Measurements from ENCODE around the gene SULT2B1. TPM values are rescaled to one million over a fixed set of nuclear protein-coding genes. Genes with fewer than 3 reads are reported as not detected.

Gene SULT2B1
- polyA plus RNA-seq, 4 donors: 3.4 to 28.1 (median 12.3) TPM

GRCh38 chr19:48558018-48558684 lies 6.2 kb downstream of the SULT2B1 start:
- DNase-seq: peak; percentile 98 to 99
- Histone ChIP-seq H3K27ac (ENCODE audit: low read depth in 1 of 3, low read length in 2 of 3) (peak overlapping the region; percentile 11 to 68 (median 66)), H3K4me3 (ENCODE audit: low read depth in 1 of 3, low read length in 3 of 3) (no peak overlapping the region), H3K4me1 (ENCODE audit: control insufficient read depth in 3 of 3, insufficient read depth in 2 of 3, low read depth in 1 of 3, low read length in 2 of 3) (peaks cover 0 to 38% (median 5%) of the 10 kb centered on the region in 3 donors), H3K36me3 (ENCODE audit: control insufficient read depth in 3 of 3, insufficient read depth in 2 of 3, low read depth in 1 of 3, low read length in 3 of 3) (no peaks in the 10 kb centered on the region), H3K9me3 (ENCODE audit: control insufficient read depth in 2 of 2, insufficient read depth in 1 of 2, low read depth in 1 of 2, low read length in 1 of 2) (peaks cover 0 to 4% of the 10 kb centered on the region in 2 donors), H3K27me3 (ENCODE audit: control insufficient read depth in 3 of 3, insufficient read depth in 3 of 3, low read length in 3 of 3) (no peaks in the 10 kb centered on the region)
- 9 to 10% (median 9%) methylated on average over 25 to 27 of the region's 27 CpGs for WGBS, 3 donors
- FAIRE-seq: no peak

- Histone ChIP-seq H3K9me3 (ENCODE audit: control insufficient read depth in 2 of 2, insufficient read depth in 1 of 2, low read depth in 1 of 2, low read length in 1 of 2) (peaks cover 0 to 4% of the 10 kb centered on the region in 2 donors), H3K27ac (ENCODE audit: low read depth in 1 of 3, low read length in 2 of 3) (no peak overlapping the region), H3K36me3 (ENCODE audit: control insufficient read depth in 3 of 3, insufficient read depth in 2 of 3, low read depth in 1 of 3, low read length in 3 of 3) (no peaks in the 10 kb centered on the region), H3K27me3 (ENCODE audit: control insufficient read depth in 3 of 3, insufficient read depth in 3 of 3, low read length in 3 of 3) (no peaks in the 10 kb centered on the region), H3K4me3 (ENCODE audit: low read depth in 1 of 3, low read length in 3 of 3) (no peak overlapping the region), H3K4me1 (ENCODE audit: control insufficient read depth in 3 of 3, insufficient read depth in 2 of 3, low read depth in 1 of 3, low read length in 2 of 3) (peaks cover 0 to 22% (median 0%) of the 10 kb centered on the region in 3 donors)
- WGBS, 3 donors: 83 to 88% (median 86%) methylated on average over 6 of the region's 6 CpGs
- no peak for FAIRE-seq
- no peak for DNase-seq
Measured at GRCh38 chr19:48560095-48560530, 8.1 kb downstream of the SULT2B1 start.

GRCh38 chr19:48561412-48561811 lies 9.4 kb downstream of the SULT2B1 start:
- FAIRE-seq (no peak), DNase-seq (no peak)
- WGBS, 3 donors: 91 to 92% (median 91%) methylated on average over 11 of the region's 11 CpGs
- no peaks in the 10 kb centered on the region for H3K36me3 ChIP-seq (ENCODE audit: control insufficient read depth in 3 of 3, insufficient read depth in 2 of 3, low read depth in 1 of 3, low read length in 3 of 3)
- no peak overlapping the region for H3K27ac ChIP-seq (ENCODE audit: low read depth in 1 of 3, low read length in 2 of 3)
- no peaks in the 10 kb centered on the region for H3K27me3 ChIP-seq (ENCODE audit: control insufficient read depth in 3 of 3, insufficient read depth in 3 of 3, low read length in 3 of 3)
- H3K4me3 ChIP-seq (ENCODE audit: low read depth in 1 of 3, low read length in 3 of 3): no peak overlapping the region
- H3K9me3 ChIP-seq (ENCODE audit: control insufficient read depth in 2 of 2, insufficient read depth in 1 of 2, low read depth in 1 of 2, low read length in 1 of 2): peaks cover 0 to 4% of the 10 kb centered on the region in 2 donors
- H3K4me1 ChIP-seq (ENCODE audit: control insufficient read depth in 3 of 3, insufficient read depth in 2 of 3, low read depth in 1 of 3, low read length in 2 of 3): peaks cover 0 to 16% (median 0%) of the 10 kb centered on the region in 3 donors

GRCh38 chr19:48565090-48565489 lies 13.1 kb downstream of the SULT2B1 start:
- no peak for FAIRE-seq
- H3K4me3 ChIP-seq (ENCODE audit: low read depth in 1 of 3, low read length in 3 of 3): no peak overlapping the region
- H3K9me3 ChIP-seq (ENCODE audit: control insufficient read depth in 2 of 2, insufficient read depth in 1 of 2, low read depth in 1 of 2, low read length in 1 of 2): no peaks in the 10 kb centered on the region
- no peak overlapping the region for H3K27ac ChIP-seq (ENCODE audit: low read depth in 1 of 3, low read length in 2 of 3)
- H3K4me1 ChIP-seq (ENCODE audit: control insufficient read depth in 3 of 3, insufficient read depth in 2 of 3, low read depth in 1 of 3, low read length in 2 of 3): peaks cover 0 to 1% (median 0%) of the 10 kb centered on the region in 3 donors
- WGBS, 3 donors: 65 to 77% (median 76%) methylated on average over 7 of the region's 7 CpGs
- peaks cover 0 to 5% (median 0%) of the 10 kb centered on the region in 3 donors for H3K27me3 ChIP-seq (ENCODE audit: control insufficient read depth in 3 of 3, insufficient read depth in 3 of 3, low read length in 3 of 3)
- no peak for DNase-seq
- H3K36me3 ChIP-seq (ENCODE audit: control insufficient read depth in 3 of 3, insufficient read depth in 2 of 3, low read depth in 1 of 3, low read length in 3 of 3): no peaks in the 10 kb centered on the region

- Histone ChIP-seq H3K4me1 (ENCODE audit: control insufficient read depth in 3 of 3, insufficient read depth in 2 of 3, low read depth in 1 of 3, low read length in 2 of 3) (peaks cover 0 to 1% (median 0%) of the 10 kb centered on the region in 3 donors), H3K4me3 (ENCODE audit: low read depth in 1 of 3, low read length in 3 of 3) (no peak overlapping the region), H3K27me3 (ENCODE audit: control insufficient read depth in 3 of 3, insufficient read depth in 3 of 3, low read length in 3 of 3) (peaks cover 0 to 5% (median 0%) of the 10 kb centered on the region in 3 donors), H3K36me3 (ENCODE audit: control insufficient read depth in 3 of 3, insufficient read depth in 2 of 3, low read depth in 1 of 3, low read length in 3 of 3) (no peaks in the 10 kb centered on the region), H3K27ac (ENCODE audit: low read depth in 1 of 3, low read length in 2 of 3) (peak overlapping the region in 1 of 3 donors; percentile 48), H3K9me3 (ENCODE audit: control insufficient read depth in 2 of 2, insufficient read depth in 1 of 2, low read depth in 1 of 2, low read length in 1 of 2) (no peaks in the 10 kb centered on the region)
- 5 to 7% (median 6%) methylated on average over 14 to 19 of the region's 19 CpGs for WGBS, 3 donors
- DNase-seq (peak; percentile 58 to 88), FAIRE-seq (no peak)
Measured at GRCh38 chr19:48568345-48568886, 16.4 kb downstream of the SULT2B1 start.

GRCh38 chr19:48569814-48570213 lies 17.8 kb downstream of the SULT2B1 start:
- 64 to 85% (median 79%) methylated on average over 11 of the region's 11 CpGs for WGBS, 3 donors
- DNase-seq (no peak), FAIRE-seq (no peak)
- H3K9me3 ChIP-seq (ENCODE audit: control insufficient read depth in 2 of 2, insufficient read depth in 1 of 2, low read depth in 1 of 2, low read length in 1 of 2): no peaks in the 10 kb centered on the region
- peaks cover 0 to 1% (median 0%) of the 10 kb centered on the region in 3 donors for H3K4me1 ChIP-seq (ENCODE audit: control insufficient read depth in 3 of 3, insufficient read depth in 2 of 3, low read depth in 1 of 3, low read length in 2 of 3)
- no peak overlapping the region for H3K27ac ChIP-seq (ENCODE audit: low read depth in 1 of 3, low read length in 2 of 3)
- no peaks in the 10 kb centered on the region for H3K36me3 ChIP-seq (ENCODE audit: control insufficient read depth in 3 of 3, insufficient read depth in 2 of 3, low read depth in 1 of 3, low read length in 3 of 3)
- H3K4me3 ChIP-seq (ENCODE audit: low read depth in 1 of 3, low read length in 3 of 3): no peak overlapping the region
- peaks cover 0 to 5% (median 0%) of the 10 kb centered on the region in 3 donors for H3K27me3 ChIP-seq (ENCODE audit: control insufficient read depth in 3 of 3, insufficient read depth in 3 of 3, low read length in 3 of 3)

- no peak for FAIRE-seq
Measured at GRCh38 chr19:48571378-48572162, 19.6 kb downstream of the SULT2B1 start.

GRCh38 chr19:48573163-48573505 lies 21.2 kb downstream of the SULT2B1 start:
- 77 to 87% (median 79%) methylated on average over 12 of the region's 12 CpGs for WGBS, 3 donors
- no peak for FAIRE-seq
- H3K4me1 ChIP-seq (ENCODE audit: control insufficient read depth in 3 of 3, insufficient read depth in 2 of 3, low read depth in 1 of 3, low read length in 2 of 3): peaks cover 0 to 1% (median 0%) of the 10 kb centered on the region in 3 donors
- H3K4me3 ChIP-seq (ENCODE audit: low read depth in 1 of 3, low read length in 3 of 3): no peak overlapping the region
- no peaks in the 10 kb centered on the region for H3K36me3 ChIP-seq (ENCODE audit: control insufficient read depth in 3 of 3, insufficient read depth in 2 of 3, low read depth in 1 of 3, low read length in 3 of 3)
- H3K27me3 ChIP-seq (ENCODE audit: control insufficient read depth in 3 of 3, insufficient read depth in 3 of 3, low read length in 3 of 3): peaks cover 0 to 5% (median 0%) of the 10 kb centered on the region in 3 donors
- no peak overlapping the region for H3K27ac ChIP-seq (ENCODE audit: low read depth in 1 of 3, low read length in 2 of 3)
- DNase-seq: no peak
- H3K9me3 ChIP-seq (ENCODE audit: control insufficient read depth in 2 of 2, insufficient read depth in 1 of 2, low read depth in 1 of 2, low read length in 1 of 2): no peaks in the 10 kb centered on the region

More at GRCh38 chr19:48571378-48572162, 19.6 kb downstream of the SULT2B1 start:
- Histone ChIP-seq H3K27ac (ENCODE audit: low read depth in 1 of 3, low read length in 2 of 3) (no peak overlapping the region), H3K27me3 (ENCODE audit: control insufficient read depth in 3 of 3, insufficient read depth in 3 of 3, low read length in 3 of 3) (peaks cover 0 to 5% (median 0%) of the 10 kb centered on the region in 3 donors), H3K9me3 (ENCODE audit: control insufficient read depth in 2 of 2, insufficient read depth in 1 of 2, low read depth in 1 of 2, low read length in 1 of 2) (no peaks in the 10 kb centered on the region), H3K4me3 (ENCODE audit: low read depth in 1 of 3, low read length in 3 of 3) (no peak overlapping the region), H3K36me3 (ENCODE audit: control insufficient read depth in 3 of 3, insufficient read depth in 2 of 3, low read depth in 1 of 3, low read length in 3 of 3) (no peaks in the 10 kb centered on the region), H3K4me1 (ENCODE audit: control insufficient read depth in 3 of 3, insufficient read depth in 2 of 3, low read depth in 1 of 3, low read length in 2 of 3) (peaks cover 0 to 1% (median 0%) of the 10 kb centered on the region in 3 donors)
- DNase-seq: no peak
- WGBS, 3 donors: 61 to 68% (median 64%) methylated on average over 4 to 5 of the region's 5 CpGs

Measured in small intestine (tissue), 7 donors.